ENCODE measurements around the gene MFNG.

The MFNG gene

GRCh38 chr22:37467391-37467955 is 18.7 kb downstream of the MFNG start:
- peaks cover 25 to 99% (median 86%) of the 10 kb centered on the region in 11 experiments; a peak in 21 of 22 replicates for H4K20me1 ChIP-seq
- TF ChIP-seq Cebpa-rat (IDR thresholded peaks at IDR 0.05), result no peak
- peaks cover 39 to 72% (median 56%) of the 10 kb centered on the region in 11 experiments for H3K36me3 ChIP-seq
- H3K4me3 ChIP-seq, result no peak overlapping the region
- no peaks in the 10 kb centered on the region for H3K9me3 ChIP-seq (replicated peaks in 1 of 11)
- no peak overlapping the region for H3K27ac ChIP-seq
- no peak overlapping the region for H3K9ac ChIP-seq
- H3K4me1 ChIP-seq, result peaks cover 20 to 38% (median 28%) of the 10 kb centered on the region in 10 experiments
- no peaks in the 10 kb centered on the region for H3K27me3 ChIP-seq
- H3K4me2 ChIP-seq, result no peak overlapping the region

- peaks cover 17 to 37% (median 26%) of the 10 kb centered on the region in 10 experiments for H3K4me1 ChIP-seq
- no peaks in the 10 kb centered on the region for H3K27me3 ChIP-seq
- no peak overlapping the region for H3K9ac ChIP-seq
- no peak for TF ChIP-seq Cebpa-rat (IDR thresholded peaks at IDR 0.05)
- H3K36me3 ChIP-seq, result peaks cover 18 to 41% (median 37%) of the 10 kb centered on the region in 11 experiments; a peak in 20 of 22 replicates
- H3K9me3 ChIP-seq (replicated peaks in 1 of 11), result no peaks in the 10 kb centered on the region
- no peak overlapping the region for H3K4me3 ChIP-seq
- no peak overlapping the region for H3K27ac ChIP-seq
- H4K20me1 ChIP-seq, result peaks cover 14 to 75% (median 61%) of the 10 kb centered on the region in 11 experiments; a peak in 21 of 22 replicates
- H3K4me2 ChIP-seq, result peak overlapping the region; percentile 19 to 73 (median 51); a peak in 21 of 22 replicates
Observed at GRCh38 chr22:37464181-37464580, 22.0 kb downstream of the MFNG start.

- no peaks in the 10 kb centered on the region for H3K9me3 ChIP-seq (replicated peaks in 1 of 11)
- no peak for TF ChIP-seq Cebpa-rat (IDR thresholded peaks at IDR 0.05)
- no peak overlapping the region for H3K9ac ChIP-seq
- H3K4me2 ChIP-seq, result peak overlapping the region in 1 of 11 experiments; percentile 2; a peak in 1 of 22 replicates
- H3K27me3 ChIP-seq, result no peaks in the 10 kb centered on the region
- H3K4me1 ChIP-seq, result peaks cover 17 to 37% (median 26%) of the 10 kb centered on the region in 10 experiments
- peaks cover 2 to 63% (median 49%) of the 10 kb centered on the region in 11 experiments; a peak in 21 of 22 replicates for H4K20me1 ChIP-seq
- peaks cover 12 to 34% (median 28%) of the 10 kb centered on the region in 11 experiments; a peak in 20 of 22 replicates for H3K36me3 ChIP-seq
- H3K4me3 ChIP-seq, result no peak overlapping the region
- H3K27ac ChIP-seq, result no peak overlapping the region
Observed at GRCh38 chr22:37462983-37463382, 23.2 kb downstream of the MFNG start.

- TF ChIP-seq Cebpa-rat (IDR thresholded peaks at IDR 0.05), result no peak
- Histone ChIP-seq H3K36me3 (peaks cover 12 to 29% (median 22%) of the 10 kb centered on the region in 11 experiments; a peak in 19 of 22 replicates), H3K9me3 (replicated peaks in 1 of 11) (no peaks in the 10 kb centered on the region), H4K20me1 (peaks cover 0 to 58% (median 44%) of the 10 kb centered on the region in 11 experiments; a peak in 21 of 22 replicates), H3K27ac (no peak overlapping the region), H3K9ac (no peak overlapping the region), H3K27me3 (no peaks in the 10 kb centered on the region), H3K4me1 (peaks cover 17 to 37% (median 26%) of the 10 kb centered on the region in 10 experiments), H3K4me2 (peak overlapping the region in 3 of 11 experiments; percentile 2 to 12 (median 3); a peak in 1 of 22 replicates), H3K4me3 (no peak overlapping the region)
Observed at GRCh38 chr22:37462436-37462835, 23.7 kb downstream of the MFNG start.

GRCh38 chr22:37461961-37462360 is 24.2 kb downstream of the MFNG start:
- Histone ChIP-seq H3K27ac (no peak overlapping the region), H3K4me3 (no peak overlapping the region), H3K36me3 (peaks cover 12 to 24% (median 17%) of the 10 kb centered on the region in 11 experiments; a peak in 19 of 22 replicates), H3K9ac (no peak overlapping the region), H3K9me3 (replicated peaks in 1 of 11) (no peaks in the 10 kb centered on the region), H4K20me1 (peaks cover 0 to 58% (median 39%) of the 10 kb centered on the region in 11 experiments; a peak in 20 of 22 replicates), H3K4me2 (peak overlapping the region in 2 of 11 experiments; percentile 3 to 12; a peak in 1 of 22 replicates), H3K27me3 (no peaks in the 10 kb centered on the region), H3K4me1 (peaks cover 17 to 37% (median 26%) of the 10 kb centered on the region in 10 experiments)
- no peak for TF ChIP-seq Cebpa-rat (IDR thresholded peaks at IDR 0.05)

GRCh38 chr22:37460684-37461083 is 25.5 kb downstream of the MFNG start:
- Histone ChIP-seq H3K36me3 (peaks cover under 1 to 11% (median 5%) of the 10 kb centered on the region in 11 experiments; a peak in 14 of 22 replicates), H3K4me3 (no peak overlapping the region), H3K9me3 (replicated peaks in 1 of 11) (no peaks in the 10 kb centered on the region), H3K4me2 (no peak overlapping the region), H3K9ac (no peak overlapping the region), H3K4me1 (peaks cover 20 to 43% (median 25%) of the 10 kb centered on the region in 10 experiments), H3K27ac (no peak overlapping the region), H4K20me1 (peaks cover 0 to 50% (median 31%) of the 10 kb centered on the region in 11 experiments; a peak in 19 of 22 replicates), H3K27me3 (no peaks in the 10 kb centered on the region)
- TF ChIP-seq Cebpa-rat (IDR thresholded peaks at IDR 0.05), result no peak

GRCh38 chr22:37459206-37459605 is 27.0 kb downstream of the MFNG start:
- Histone ChIP-seq H3K36me3 (peaks cover 0 to 6% (median 0%) of the 10 kb centered on the region in 11 experiments; a peak in 2 of 22 replicates), H3K9ac (no peak overlapping the region), H4K20me1 (peaks cover 0 to 38% (median 18%) of the 10 kb centered on the region in 11 experiments; a peak in 16 of 22 replicates), H3K27me3 (no peaks in the 10 kb centered on the region), H3K9me3 (replicated peaks in 1 of 11) (no peaks in the 10 kb centered on the region), H3K27ac (no peak overlapping the region), H3K4me1 (peaks cover 5 to 29% (median 12%) of the 10 kb centered on the region in 10 experiments), H3K4me2 (no peak overlapping the region), H3K4me3 (no peak overlapping the region)
- no peak for TF ChIP-seq Cebpa-rat (IDR thresholded peaks at IDR 0.05)

GRCh38 chr22:37457093-37457893 is 28.9 kb downstream of the MFNG start:
- peaks cover 0 to 23% (median 1%) of the 10 kb centered on the region in 11 experiments; a peak in 4 of 22 replicates for H4K20me1 ChIP-seq
- H3K4me3 ChIP-seq, result no peak overlapping the region
- no peaks in the 10 kb centered on the region for H3K27me3 ChIP-seq
- no peak for TF ChIP-seq Cebpa-rat (IDR thresholded peaks at IDR 0.05)
- peaks cover 0 to 6% (median 0%) of the 10 kb centered on the region in 11 experiments; a peak in 2 of 22 replicates for H3K36me3 ChIP-seq
- H3K4me1 ChIP-seq, result peaks cover 0 to 17% (median 6%) of the 10 kb centered on the region in 10 experiments; a peak in 10 of 20 replicates
- no peaks in the 10 kb centered on the region for H3K9me3 ChIP-seq (replicated peaks in 1 of 11)
- no peak overlapping the region for H3K9ac ChIP-seq
- no peak overlapping the region for H3K4me2 ChIP-seq
- no peak overlapping the region for H3K27ac ChIP-seq
